Esophagus squamous epithelium (tissue), 5 donors: Measurements from ENCODE around the gene RERG. TPM values are rescaled to one million over a fixed set of nuclear protein-coding genes. Genes with fewer than 3 reads are reported as not detected.

Experiments used
- DNase-seq: peaks from one replicate; lab custom pipeline; 2025; lab: John Stamatoyannopoulos, UW
- H3K27ac ChIP-seq, 4 donors: fragments of 200-600 bp; sonication (generic); one replicate each; pipeline ENCODE4 v1.5.1; 2016 to 2019; ENCODE audit warnings: mild to moderate bottlenecking in 1 of 4
- H3K27me3 ChIP-seq, 4 donors: fragments of 200-600 bp; sonication (generic); 1 replicate in 3 of 4; 2 replicates in 1 of 4; pipeline versions ENCODE4 v1.5.1 to v1.6.0; 2017 to 2021; ENCODE audit warnings: antibody characterized with exemption in 1 of 4
- H3K36me3 ChIP-seq, 3 donors: fragments of 200-600 bp; sonication (generic); one replicate each; pipeline ENCODE4 v1.5.1; 2016 to 2019
- H3K4me1 ChIP-seq, 3 donors: fragments of 200-600 bp; sonication (generic); one replicate each; pipeline ENCODE4 v1.5.1; 2017 to 2019
- H3K4me3 ChIP-seq, 4 donors: fragments of 200-600 bp; sonication (generic); 1 replicate in 3 of 4; 2 replicates in 1 of 4; pipeline ENCODE4 v1.5.1; 2016 to 2019; ENCODE audit warnings: mild to moderate bottlenecking in 2 of 4, moderate library complexity in 1 of 4
- H3K9me3 ChIP-seq, 3 donors: fragments of 200-600 bp; sonication (generic); one replicate each; pipeline ENCODE4 v1.5.1; 2016 to 2019
- POLR2A ChIP-seq, 4 donors: fragments of 450-650 bp; IDR thresholded peaks; one replicate each; pipeline ENCODE4 v1.6.1; 2017; ENCODE audit warnings: antibody characterized with exemption in 4 of 4, mild to moderate bottlenecking in 4 of 4, moderate library complexity in 3 of 4
- WGBS, 2 donors: methylation state at CpG; one replicate each; pipeline ENCODE4 v1.1.5; 2018; 5-methylcytosine and 5-hydroxymethylcytosine counted together
- intact Hi-C: fragments of 100-400 bp; cut with DNase I; formaldehyde crosslinking; loops from one replicate; pipeline ENCODE4 v1.15.0; 2022
- total RNA-seq, 4 donors: library from RNA; depleted of rRNA; stranded (reverse); fragments of >200 nt; gene quantifications; one replicate each; pipeline ENCODE4 v1.1.0, GENCODE V29; 2016
- TF ChIP-seq, protein P1 (sequence below), 6 experiments: fragments of 450-650 bp in 4 of 6; fragments of 200-600 bp in 2 of 6; sonication (generic) in 2 of 6; IDR thresholded peaks; one replicate each; pipeline ENCODE4 v1.5.1; 2016 to 2019; ENCODE audit warnings: antibody characterized with exemption in 6 of 6, mild to moderate bottlenecking in 4 of 6, moderate library complexity in 4 of 6
- donor health status: DM: yes; HTN: yes; CAD: no.

Gene RERG
- total RNA-seq, 4 donors from 2014 or later: 1.4 to 15.1 (median 7.0) TPM

DNA sequence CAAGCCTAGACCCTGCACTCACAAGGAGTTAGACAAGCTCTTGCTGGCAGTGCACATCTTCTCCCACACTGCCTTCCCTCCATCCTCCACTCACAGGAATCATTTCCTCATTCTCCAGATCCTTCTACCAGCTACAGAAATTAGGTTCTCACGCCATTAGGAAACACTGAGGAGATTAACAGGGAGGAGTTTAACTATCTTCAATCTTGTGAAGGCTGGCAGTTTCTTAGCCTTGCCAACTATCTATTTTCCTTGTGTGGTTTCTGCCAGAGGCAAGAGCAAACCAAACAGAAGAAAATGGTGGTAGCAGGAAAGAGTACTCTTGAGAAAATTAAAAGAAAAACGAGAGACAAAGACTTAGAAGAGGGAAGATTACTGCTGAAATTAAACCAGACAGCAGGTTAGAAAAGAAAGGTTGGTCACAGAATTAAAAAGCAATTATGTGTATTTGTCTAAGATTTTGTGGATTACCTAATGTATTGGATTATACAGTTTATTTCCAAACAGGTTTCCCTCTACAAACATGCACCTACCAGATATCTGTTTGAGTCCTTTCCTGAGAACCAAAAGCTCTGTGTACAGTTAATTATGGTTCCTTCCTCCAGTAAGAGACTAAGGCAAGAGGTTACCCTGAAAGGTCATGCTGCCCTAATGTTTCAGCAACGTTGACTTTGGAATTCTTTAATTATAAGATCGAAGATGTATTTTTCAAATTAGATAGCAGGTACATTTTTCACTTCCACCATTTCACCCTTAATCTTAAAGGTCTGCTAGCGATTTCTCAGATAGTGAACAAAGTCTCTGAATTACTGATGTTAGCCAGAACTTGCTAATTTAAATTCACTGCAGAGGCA, 5.0 kb downstream of the RERG start:
- no peak overlapping the region for H3K4me3 ChIP-seq
- H3K4me1 ChIP-seq: peaks cover 10 to 56% (median 13%) of the 10 kb centered on the region in 3 donors
- WGBS, 2 donors: 41 to 47% methylated on average over 5 of the region's 5 CpGs
- no peak for TF ChIP-seq POLR2A (IDR thresholded peaks at IDR 0.05)
- TF ChIP-seq, protein P1, sequence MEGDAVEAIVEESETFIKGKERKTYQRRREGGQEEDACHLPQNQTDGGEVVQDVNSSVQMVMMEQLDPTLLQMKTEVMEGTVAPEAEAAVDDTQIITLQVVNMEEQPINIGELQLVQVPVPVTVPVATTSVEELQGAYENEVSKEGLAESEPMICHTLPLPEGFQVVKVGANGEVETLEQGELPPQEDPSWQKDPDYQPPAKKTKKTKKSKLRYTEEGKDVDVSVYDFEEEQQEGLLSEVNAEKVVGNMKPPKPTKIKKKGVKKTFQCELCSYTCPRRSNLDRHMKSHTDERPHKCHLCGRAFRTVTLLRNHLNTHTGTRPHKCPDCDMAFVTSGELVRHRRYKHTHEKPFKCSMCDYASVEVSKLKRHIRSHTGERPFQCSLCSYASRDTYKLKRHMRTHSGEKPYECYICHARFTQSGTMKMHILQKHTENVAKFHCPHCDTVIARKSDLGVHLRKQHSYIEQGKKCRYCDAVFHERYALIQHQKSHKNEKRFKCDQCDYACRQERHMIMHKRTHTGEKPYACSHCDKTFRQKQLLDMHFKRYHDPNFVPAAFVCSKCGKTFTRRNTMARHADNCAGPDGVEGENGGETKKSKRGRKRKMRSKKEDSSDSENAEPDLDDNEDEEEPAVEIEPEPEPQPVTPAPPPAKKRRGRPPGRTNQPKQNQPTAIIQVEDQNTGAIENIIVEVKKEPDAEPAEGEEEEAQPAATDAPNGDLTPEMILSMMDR (IDR thresholded peaks at IDR 0.05): no peak
- H3K9me3 ChIP-seq: no peaks in the 10 kb centered on the region
- H3K27ac ChIP-seq: peak overlapping the region; percentile 23 to 68 (median 56)
- H3K36me3 ChIP-seq: no peaks in the 10 kb centered on the region
- intact Hi-C loops: no loop called here
- DNase-seq: no peak
- peaks cover 0 to 2% (median 0%) of the 10 kb centered on the region in 4 donors for H3K27me3 ChIP-seq

DNA sequence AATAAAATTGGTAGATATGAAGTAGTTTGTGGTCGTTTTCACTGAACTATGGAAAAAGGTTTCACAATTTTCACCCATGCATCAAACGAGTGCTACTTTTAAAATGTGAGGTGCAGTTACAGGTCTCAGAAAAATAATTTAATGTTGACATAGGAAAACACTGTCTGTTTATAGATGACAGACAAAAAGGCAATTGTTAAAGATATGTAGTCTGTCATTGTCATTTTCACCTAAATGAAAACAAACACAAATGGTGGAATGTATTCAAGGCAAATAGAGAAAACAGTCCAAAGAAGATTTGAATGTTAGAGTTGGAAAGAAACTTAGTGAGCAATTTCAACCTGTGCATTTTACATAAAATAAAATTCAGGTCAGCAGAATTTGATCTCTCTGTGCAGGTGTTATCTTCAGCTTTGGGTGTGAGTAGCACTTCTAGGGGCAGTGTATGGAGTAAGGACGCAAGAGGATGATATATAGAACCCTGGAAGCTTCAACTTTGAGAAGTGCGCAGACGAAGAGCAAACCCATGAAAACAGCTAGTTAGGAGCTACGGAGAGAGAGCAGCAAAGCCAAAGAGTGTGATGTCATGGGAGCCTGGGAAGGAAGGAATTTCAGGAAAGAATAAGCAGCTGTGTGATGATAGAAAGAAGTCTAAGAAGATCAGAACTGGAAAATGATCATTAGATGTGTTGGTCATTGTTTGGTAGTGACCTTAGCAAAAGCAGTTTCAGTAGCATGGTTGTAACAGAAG, 6.2 kb downstream of the RERG start:
- Histone ChIP-seq H3K36me3 (no peaks in the 10 kb centered on the region), H3K9me3 (no peaks in the 10 kb centered on the region), H3K4me3 (no peak overlapping the region), H3K27ac (peak overlapping the region in 3 of 4 donors; percentile 23 to 68 (median 61)), H3K27me3 (no peaks in the 10 kb centered on the region), H3K4me1 (peaks cover 5 to 55% (median 13%) of the 10 kb centered on the region in 3 donors)
- intact Hi-C loops: no loop called here
- DNase-seq: no peak
- WGBS, 2 donors: 64 to 71% methylated on average over 6 of the region's 6 CpGs
- no peak for TF ChIP-seq POLR2A (IDR thresholded peaks at IDR 0.05)
- TF ChIP-seq, protein P1 (IDR thresholded peaks at IDR 0.05): no peak

DNA sequence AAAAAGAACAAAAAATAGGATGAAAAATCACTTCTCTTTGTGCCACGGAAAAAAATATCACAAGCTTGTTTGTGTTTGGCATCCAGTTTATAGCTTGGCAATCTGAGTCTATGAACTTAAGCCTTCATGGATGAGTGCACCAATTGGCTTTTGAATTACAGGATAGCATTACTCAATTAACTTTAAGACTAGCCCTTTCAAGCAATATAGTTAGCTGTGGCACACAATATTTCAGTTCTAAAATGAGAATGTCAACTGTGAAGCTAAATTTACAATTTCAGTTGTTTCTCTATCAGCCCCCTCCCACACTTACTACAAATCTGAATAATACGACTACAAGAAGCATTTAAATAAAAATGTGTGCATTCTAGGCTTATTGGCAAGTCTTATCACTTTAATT, 8.3 kb downstream of the RERG start:
- Histone ChIP-seq H3K27ac (peak overlapping the region in 3 of 4 donors; percentile 1 to 29 (median 1)), H3K4me1 (peaks cover 5 to 74% (median 23%) of the 10 kb centered on the region in 3 donors), H3K4me3 (no peak overlapping the region), H3K27me3 (no peaks in the 10 kb centered on the region), H3K36me3 (no peaks in the 10 kb centered on the region), H3K9me3 (no peaks in the 10 kb centered on the region)
- intact Hi-C loops: no loop called here
- TF ChIP-seq, protein P1 (IDR thresholded peaks at IDR 0.05): no peak
- no peak for TF ChIP-seq POLR2A (IDR thresholded peaks at IDR 0.05)
- DNase-seq: no peak
- 43 to 44% methylated on average over 2 of the region's 2 CpGs for whole genome bisulfite sequencing, 2 donors

DNA sequence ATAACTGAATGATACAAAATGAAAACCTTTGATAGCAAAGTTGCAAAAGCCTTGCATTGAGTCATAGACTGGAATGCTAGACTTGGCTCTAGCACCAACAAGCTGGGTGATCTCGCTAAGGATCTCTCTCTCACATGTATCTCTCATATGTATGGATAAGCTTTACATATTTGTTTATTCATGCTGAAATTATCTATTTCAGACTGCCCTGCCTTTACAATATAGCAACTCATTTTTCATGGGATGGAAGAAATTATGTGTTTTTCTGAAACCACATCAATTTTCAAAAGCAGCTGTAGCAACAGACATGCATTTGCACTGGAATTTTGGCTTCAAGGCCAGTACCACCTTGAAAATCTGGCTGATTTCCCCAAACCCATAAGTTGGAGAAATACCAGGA, 11.4 kb downstream of the RERG start:
- Histone ChIP-seq H3K9me3 (no peaks in the 10 kb centered on the region), H3K27me3 (no peaks in the 10 kb centered on the region), H3K27ac (peak overlapping the region in 3 of 4 donors; percentile 54 to 63 (median 61)), H3K36me3 (no peaks in the 10 kb centered on the region), H3K4me3 (no peak overlapping the region), H3K4me1 (peaks cover 0 to 81% (median 22%) of the 10 kb centered on the region in 3 donors)
- no peak for TF ChIP-seq POLR2A (IDR thresholded peaks at IDR 0.05)
- TF ChIP-seq, protein P1 (IDR thresholded peaks at IDR 0.05): no peak
- intact Hi-C loops: no loop called here
- no peak for DNase-seq
- 22 to 30% methylated on average over 1 of the region's 1 CpG for WGBS, 2 donors
